WI38 (cell line): ENCODE measurements around the gene AURKB.

Source experiments
- H3K4me3 ChIP-seq: 2 replicates; pipeline ENCODE4 v1.5.1; 2011; ENCODE audit warnings: low read depth, mild to moderate bottlenecking, control low read depth, low read length
- CTCF ChIP-seq: IDR thresholded peaks from 2 replicates; pipeline ENCODE4 v1.5.1; 2012; ENCODE audit warnings: low read depth, mild to moderate bottlenecking, control low read depth, low read length

AURKB gene

GRCh38 chr17:8249621-8250500 is 39.5 kb upstream of the AURKB start:
- no peak for TF ChIP-seq CTCF
- H3K4me3 ChIP-seq: peak overlapping the region; percentile 84

GRCh38 chr17:8248751-8249607 is 38.6 kb upstream of the AURKB start, which contains the start of gene PFAS:
PFAS (plus strand) TSS chr17:8249289; CDS start chr17:8253938, 4,649 bp downstream.
- H3K4me3 ChIP-seq: peak within 1 kb of the TSS; percentile 84
- no peak for TF ChIP-seq CTCF

GRCh38 chr17:8244768-8245167 is 34.4 kb upstream of the AURKB start:
- no peak for TF ChIP-seq CTCF
- H3K4me3 ChIP-seq: no peak overlapping the region

GRCh38 chr17:8243827-8244226 is 33.5 kb upstream of the AURKB start:
- no peak overlapping the region for H3K4me3 ChIP-seq
- TF ChIP-seq CTCF: no peak

- no peak for TF ChIP-seq CTCF
- no peak overlapping the region for H3K4me3 ChIP-seq
Measured at GRCh38 chr17:8237886-8238285, 27.5 kb upstream of the AURKB start.

GRCh38 chr17:8237175-8237574 is 26.8 kb upstream of the AURKB start:
- H3K4me3 ChIP-seq: no peak overlapping the region
- TF ChIP-seq CTCF: no peak

- H3K4me3 ChIP-seq: no peak overlapping the region
- no peak for TF ChIP-seq CTCF
Measured at GRCh38 chr17:8235676-8236075, 25.3 kb upstream of the AURKB start.
